ENCODE measurements around the gene CHCHD4. TPM values are rescaled to one million over a fixed set of nuclear protein-coding genes. Genes with fewer than 3 reads are reported as not detected.

Gene CHCHD4
- total RNA-seq, 1 donor from 2014 or later = 12.6 TPM

DNA sequence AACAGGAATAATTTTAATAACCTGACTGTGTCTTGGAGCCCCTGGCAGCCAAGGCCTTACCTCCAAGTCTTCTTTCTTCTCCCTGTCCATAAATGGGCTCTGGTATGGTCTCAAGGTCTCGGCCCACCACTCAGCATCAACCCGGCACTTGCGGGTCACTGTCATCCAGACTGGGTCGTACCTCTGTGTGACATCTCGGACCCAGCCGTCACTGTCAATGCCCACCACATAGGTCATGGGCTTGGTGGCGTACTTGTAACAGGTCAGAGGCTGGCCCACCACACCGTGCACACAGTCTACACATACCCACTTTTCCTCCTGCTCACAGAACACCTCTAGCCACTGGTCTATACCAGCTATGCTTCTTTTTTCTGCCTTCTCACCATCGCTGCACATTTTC, 33.3 kb upstream of the CHCHD4 start:
- peak in 1 of 2 donors; percentile 25 for ATAC-seq
- Histone ChIP-seq H3K36me3 (peaks cover 90% of the 10 kb centered on the region), H3K4me3 (no peak overlapping the region), H3K27ac (no peak overlapping the region), H3K27me3 (ENCODE audit: low read depth) (no peaks in the 10 kb centered on the region), H3K4me1 (no peaks in the 10 kb centered on the region), H3K9me3 (peaks cover 9% of the 10 kb centered on the region)
- intact Hi-C loops (cut with DNase I) = no loop called here
- no peak for TF ChIP-seq CTCF (IDR thresholded peaks at IDR 0.05)
- no peak for DNase-seq

- no peak for DNase-seq
- H3K9me3 ChIP-seq = peaks cover 7% of the 10 kb centered on the region
- intact Hi-C loops (cut with DNase I) = no loop called here
- no peak overlapping the region for H3K4me3 ChIP-seq
- no peak for ATAC-seq
- H3K27ac ChIP-seq = no peak overlapping the region
- H3K27me3 ChIP-seq (ENCODE audit: low read depth) = no peaks in the 10 kb centered on the region
- peaks cover 91% of the 10 kb centered on the region for H3K36me3 ChIP-seq
- TF ChIP-seq CTCF (IDR thresholded peaks at IDR 0.05) = no peak
- H3K4me1 ChIP-seq = no peaks in the 10 kb centered on the region
Observed at GRCh38 chr3:14156843-14157561, 32.3 kb upstream of the CHCHD4 start.

GRCh38 chr3:14156201-14156600, 31.5 kb upstream of the CHCHD4 start:
- peaks cover 91% of the 10 kb centered on the region for H3K36me3 ChIP-seq
- H3K4me1 ChIP-seq = no peaks in the 10 kb centered on the region
- no peaks in the 10 kb centered on the region for H3K9me3 ChIP-seq
- ATAC-seq = no peak
- intact Hi-C loops (cut with DNase I) = no loop called here
- DNase-seq = no peak
- no peak for TF ChIP-seq CTCF (IDR thresholded peaks at IDR 0.05)
- H3K27ac ChIP-seq = no peak overlapping the region
- H3K27me3 ChIP-seq (ENCODE audit: low read depth) = no peaks in the 10 kb centered on the region
- no peak overlapping the region for H3K4me3 ChIP-seq

- no peak for TF ChIP-seq CTCF (IDR thresholded peaks at IDR 0.05)
- no peaks in the 10 kb centered on the region for H3K4me1 ChIP-seq
- intact Hi-C loops (cut with DNase I) = no loop called here
- no peak overlapping the region for H3K4me3 ChIP-seq
- H3K27ac ChIP-seq = no peak overlapping the region
- H3K9me3 ChIP-seq = no peaks in the 10 kb centered on the region
- H3K36me3 ChIP-seq = peaks cover 91% of the 10 kb centered on the region
- no peaks in the 10 kb centered on the region for H3K27me3 ChIP-seq (ENCODE audit: low read depth)
- ATAC-seq = no peak
- no peak for DNase-seq
Observed at GRCh38 chr3:14154895-14155440, 30.3 kb upstream of the CHCHD4 start.

- TF ChIP-seq CTCF (IDR thresholded peaks at IDR 0.05) = no peak
- no peak overlapping the region for H3K4me3 ChIP-seq
- H3K27ac ChIP-seq = no peak overlapping the region
- intact Hi-C loops (cut with DNase I) = no loop called here
- ATAC-seq (no peak), DNase-seq (no peak)
- no peaks in the 10 kb centered on the region for H3K9me3 ChIP-seq
- H3K4me1 ChIP-seq = no peaks in the 10 kb centered on the region
- peaks cover 91% of the 10 kb centered on the region for H3K36me3 ChIP-seq
- H3K27me3 ChIP-seq (ENCODE audit: low read depth) = no peaks in the 10 kb centered on the region
Observed at GRCh38 chr3:14154276-14154675, 29.6 kb upstream of the CHCHD4 start.

Measured in lower lobe of right lung (tissue), 2 donors.